Large intestine (tissue), 3 donors: Measurements from ENCODE around the gene SAA2. TPM values are rescaled to one million over a fixed set of nuclear protein-coding genes. Genes with fewer than 3 reads are reported as not detected.
"Not testable (repeated sequence)": the region's sequence is repeated elsewhere in the genome, so short reads cannot be mapped to it uniquely, and the experiment has no call there.

ENCODE experiments used
- DNase-seq, 2 donors: peaks; one replicate each; pipeline versions ENCODE4 v3.0.0 to v3.0.0-alpha.2; 2013
- H3K27ac ChIP-seq: one replicate; pipeline ENCODE4 v1.5.1; 2013; ENCODE audit warnings: low read length
- H3K27me3 ChIP-seq: 2 replicates; pipeline ENCODE4 v1.6.1; 2013; ENCODE audit warnings: low read length; ENCODE audit not compliant: control insufficient read depth, insufficient read depth
- H3K36me3 ChIP-seq: 2 replicates; pipeline ENCODE4 v1.6.1; 2013; ENCODE audit warnings: low read length; ENCODE audit not compliant: control insufficient read depth, insufficient read depth
- H3K4me1 ChIP-seq: one replicate; pipeline ENCODE4 v1.6.1; 2013; ENCODE audit warnings: low read length; ENCODE audit not compliant: control insufficient read depth, insufficient read depth
- H3K4me3 ChIP-seq: one replicate; pipeline ENCODE4 v1.5.1; 2013; ENCODE audit warnings: low read length
- H3K9me3 ChIP-seq: one replicate; pipeline ENCODE4 v1.6.1; 2013; ENCODE audit warnings: mild to moderate bottlenecking, low read depth, low read length, moderate library complexity; ENCODE audit not compliant: control insufficient read depth
- WGBS: methylation state at CpG from one replicate; pipeline ENCODE4 v1.1.5; 2013; ENCODE audit warnings: low lambda C conversion rate; ENCODE audit not compliant: insufficient coverage; 5-methylcytosine and 5-hydroxymethylcytosine counted together
- polyA plus RNA-seq: library from polyadenylated mRNA; unstranded; fragments of 120-200 nt; gene quantifications from one replicate; pipeline ENCODE4 v1.2.1, GENCODE V29; 2013

The SAA2 gene
- polyA plus RNA-seq, 1 donor, result not detected

- no peak overlapping the region for H3K4me3 ChIP-seq
- DNase-seq, result no peak
- no peaks in the 10 kb centered on the region for H3K4me1 ChIP-seq
- H3K27me3 ChIP-seq, result no peaks in the 10 kb centered on the region
- H3K9me3 ChIP-seq, result no peaks in the 10 kb centered on the region
- no peaks in the 10 kb centered on the region for H3K36me3 ChIP-seq
- no CpG with 5 or more reads among the region's 3 CpGs for WGBS
- H3K27ac ChIP-seq, result no peak overlapping the region
Measured at GRCh38 chr11:18229501-18229900, 19.0 kb downstream of the SAA2 start.

DNA sequence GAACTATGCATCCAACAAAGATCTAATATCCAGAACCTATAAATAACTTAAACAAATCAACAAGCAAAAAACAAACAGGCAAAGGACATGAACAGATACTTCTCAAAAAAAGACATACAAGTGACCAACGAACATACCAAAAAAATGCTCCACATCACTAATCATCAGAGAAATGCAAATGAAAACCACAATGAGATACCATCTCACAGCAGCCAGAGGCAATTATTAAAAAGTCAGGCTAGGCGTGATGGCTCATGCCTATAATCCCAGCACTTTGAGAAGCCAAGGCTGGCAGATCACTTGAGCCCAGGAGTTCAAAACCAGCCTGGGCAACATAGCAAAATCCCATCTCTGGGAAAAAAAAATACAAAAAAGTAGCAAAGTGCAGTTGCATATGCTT, 22.6 kb downstream of the SAA2 start:
- peaks cover under 1% of the 10 kb centered on the region for H3K27me3 ChIP-seq
- no peaks in the 10 kb centered on the region for H3K36me3 ChIP-seq
- no peak overlapping the region for H3K27ac ChIP-seq
- H3K9me3 ChIP-seq, result no peaks in the 10 kb centered on the region
- no CpG with 5 or more reads among the region's 2 CpGs for WGBS
- DNase-seq, result no peak
- no peak overlapping the region for H3K4me3 ChIP-seq
- no peaks in the 10 kb centered on the region for H3K4me1 ChIP-seq

DNA sequence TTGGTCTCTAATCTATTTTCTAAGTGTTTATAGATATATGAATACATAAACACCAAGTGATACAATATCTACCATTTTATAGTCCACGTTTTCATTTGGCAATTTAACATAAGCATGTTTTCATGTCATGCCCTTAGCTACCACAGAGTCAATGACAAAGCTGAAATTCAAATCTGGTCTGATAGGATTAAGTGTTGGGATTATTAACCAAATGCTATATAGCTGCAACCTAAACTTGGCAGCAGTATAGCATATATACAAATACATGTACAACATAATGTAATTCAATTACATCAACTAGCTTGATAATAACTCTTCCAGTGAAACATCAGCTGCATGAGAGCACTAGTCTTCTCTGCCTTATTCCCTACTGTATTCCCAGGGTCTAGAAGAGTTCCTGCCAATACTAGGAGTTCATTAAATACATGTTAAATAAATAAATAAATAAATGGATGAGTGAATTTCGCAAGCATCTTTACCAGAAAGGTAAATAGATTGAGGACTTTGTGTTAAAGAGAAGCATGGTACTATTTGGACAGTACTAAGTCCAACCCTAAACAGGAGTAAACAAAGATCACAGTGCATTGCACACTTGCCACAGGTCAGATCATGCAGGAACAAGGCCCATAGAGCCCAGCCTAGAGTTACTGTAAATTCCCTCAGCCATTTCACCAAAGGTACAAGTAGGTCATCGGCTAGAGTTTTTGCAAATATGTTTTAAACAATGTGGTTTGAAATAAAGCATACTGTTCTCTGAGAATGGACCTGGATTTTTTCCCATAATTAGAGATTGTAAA, 24.7 kb downstream of the SAA2 start:
- H3K27ac ChIP-seq, result no peak overlapping the region
- H3K9me3 ChIP-seq, result no peaks in the 10 kb centered on the region
- H3K4me1 ChIP-seq, result no peaks in the 10 kb centered on the region
- peaks cover 5% of the 10 kb centered on the region for H3K27me3 ChIP-seq
- H3K4me3 ChIP-seq, result no peak overlapping the region
- no peaks in the 10 kb centered on the region for H3K36me3 ChIP-seq
- WGBS, result 44% methylated on average over 2 of the region's 3 CpGs
- no peak for DNase-seq

GRCh38 chr11:18222814-18223421, 25.6 kb downstream of the SAA2 start:
- H3K4me1 ChIP-seq, result no peaks in the 10 kb centered on the region
- no CpG with 5 or more reads among the region's 3 CpGs for WGBS
- no peak for DNase-seq
- H3K9me3 ChIP-seq, result no peaks in the 10 kb centered on the region
- H3K27ac ChIP-seq, result no peak overlapping the region
- H3K36me3 ChIP-seq, result no peaks in the 10 kb centered on the region
- H3K4me3 ChIP-seq, result no peak overlapping the region
- peaks cover 5% of the 10 kb centered on the region for H3K27me3 ChIP-seq

- DNase-seq, result no peak
- H3K9me3 ChIP-seq, result no peaks in the 10 kb centered on the region
- H3K36me3 ChIP-seq, result no peaks in the 10 kb centered on the region
- no peaks in the 10 kb centered on the region for H3K4me1 ChIP-seq
- no peak overlapping the region for H3K27ac ChIP-seq
- H3K4me3 ChIP-seq, result no peak overlapping the region
- no CpG with 5 or more reads among the region's 5 CpGs for WGBS
- H3K27me3 ChIP-seq, result peaks cover 5% of the 10 kb centered on the region
Measured at GRCh38 chr11:18221274-18221876, 27.1 kb downstream of the SAA2 start.

DNA sequence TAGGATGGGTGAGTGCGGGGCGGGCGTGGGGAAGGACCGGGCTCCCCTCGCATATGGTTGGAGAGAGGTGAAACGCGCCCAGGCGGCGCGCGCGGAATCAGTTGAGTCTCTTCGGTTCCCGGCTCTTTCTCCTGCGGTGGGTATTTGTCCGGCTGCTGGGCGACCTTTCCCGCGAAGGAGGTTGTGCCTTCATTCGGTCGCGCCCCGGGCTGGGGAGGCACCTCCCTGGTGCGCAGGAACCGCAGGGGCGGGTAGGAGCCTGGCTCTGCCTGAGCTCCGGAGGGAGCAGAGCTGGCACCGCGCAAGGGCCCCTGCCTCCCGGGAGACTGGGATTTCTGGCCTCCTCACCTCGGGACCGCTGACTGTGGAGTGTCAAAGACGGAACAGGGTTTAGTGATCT, 39.4 kb downstream of the SAA2 start:
- no CpG with 5 or more reads among the region's 33 CpGs for WGBS
- H3K9me3 ChIP-seq, result no peaks in the 10 kb centered on the region
- DNase-seq, result no peak

DNA sequence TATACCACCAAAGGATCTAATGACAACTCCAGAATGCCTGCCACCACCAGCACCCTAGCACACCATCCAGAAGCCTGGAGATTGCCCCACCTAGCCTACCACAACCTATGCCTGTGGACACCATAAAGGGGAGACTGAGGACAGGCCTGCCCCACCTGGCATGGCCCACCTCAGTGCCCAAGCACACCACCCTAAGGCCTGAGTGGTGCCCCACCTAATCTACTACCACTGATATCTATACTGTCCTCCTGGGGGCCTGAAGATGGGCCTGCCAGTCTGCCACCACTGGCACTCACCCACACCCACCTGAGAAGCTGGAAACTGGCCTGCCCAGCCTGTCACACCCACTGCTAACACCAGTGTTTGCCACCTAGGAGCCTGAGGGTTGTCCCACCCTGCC, 43.7 kb downstream of the SAA2 start:
- no peak for DNase-seq
- H3K9me3 ChIP-seq, result no peaks in the 10 kb centered on the region
- H3K4me1 ChIP-seq, result no peaks in the 10 kb centered on the region
- peaks cover 29% of the 10 kb centered on the region for H3K27me3 ChIP-seq
- H3K36me3 ChIP-seq, result no peaks in the 10 kb centered on the region
- no peak overlapping the region for H3K27ac ChIP-seq
- H3K4me3 ChIP-seq, result no peak overlapping the region

More for the DNA sequence above, 39.4 kb downstream of the SAA2 start:
- Histone ChIP-seq H3K36me3 (no peaks in the 10 kb centered on the region), H3K4me3 (no peak overlapping the region), H3K4me1 (no peaks in the 10 kb centered on the region), H3K27me3 (peaks cover 33% of the 10 kb centered on the region), H3K27ac (no peak overlapping the region)

DNA sequence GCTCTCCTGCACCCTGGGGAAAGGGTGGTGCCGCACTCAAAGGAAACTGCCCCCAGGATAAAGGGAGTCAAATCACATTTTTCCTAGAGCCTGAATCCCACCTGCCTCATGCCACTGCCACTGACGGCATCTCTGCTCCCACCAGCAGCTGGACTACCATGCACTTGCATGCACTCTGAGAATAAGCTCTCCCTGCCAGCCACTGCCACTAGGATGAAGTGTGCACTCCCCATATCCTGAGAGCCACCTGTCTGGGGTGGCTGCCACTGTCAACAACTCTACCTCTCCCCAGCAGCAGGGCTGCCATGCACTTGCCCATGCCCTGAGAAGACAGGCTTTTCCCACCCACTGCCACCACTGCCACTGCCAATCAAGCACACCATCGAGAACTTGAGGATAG, 44.2 kb downstream of the SAA2 start:
- H3K4me1 ChIP-seq, result no peaks in the 10 kb centered on the region
- H3K27me3 ChIP-seq, result peaks cover 26% of the 10 kb centered on the region
- no CpG with 5 or more reads among the region's 3 CpGs for WGBS
- DNase-seq, result no peak
- no peaks in the 10 kb centered on the region for H3K36me3 ChIP-seq
- no peaks in the 10 kb centered on the region for H3K9me3 ChIP-seq
- no peak overlapping the region for H3K27ac ChIP-seq
- H3K4me3 ChIP-seq, result no peak overlapping the region

DNA sequence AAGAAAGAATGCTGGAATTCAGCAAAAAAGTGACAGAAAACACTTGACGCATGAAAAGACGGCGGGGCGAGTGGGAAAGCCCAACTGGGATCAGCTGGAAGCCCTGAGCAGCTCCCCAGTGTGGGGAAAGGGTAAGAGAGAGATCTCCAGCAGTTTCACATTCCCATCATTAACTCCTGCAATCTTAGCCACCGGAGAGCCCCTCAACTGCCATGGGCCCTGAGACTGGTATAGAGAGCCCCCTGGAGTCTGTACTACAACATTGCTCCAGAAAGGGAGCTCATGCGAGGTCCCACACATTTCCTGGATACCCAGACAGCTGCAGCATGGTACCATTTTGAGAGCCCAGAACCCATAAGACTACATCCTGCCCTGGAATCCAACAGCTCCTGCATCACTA, 44.7 kb downstream of the SAA2 start:
- H3K27ac ChIP-seq, result no peak overlapping the region
- no peaks in the 10 kb centered on the region for H3K4me1 ChIP-seq
- H3K27me3 ChIP-seq, result peaks cover 21% of the 10 kb centered on the region
- no peaks in the 10 kb centered on the region for H3K9me3 ChIP-seq
- no CpG with 5 or more reads among the region's 6 CpGs for WGBS
- no peak for DNase-seq
- no peaks in the 10 kb centered on the region for H3K36me3 ChIP-seq
- no peak overlapping the region for H3K4me3 ChIP-seq

GRCh38 chr11:18197738-18198137, 50.7 kb downstream of the SAA2 start:
- not testable (repeated sequence) for H3K9me3 ChIP-seq, H3K27ac ChIP-seq, H3K4me3 ChIP-seq, H3K36me3 ChIP-seq, H3K4me1 ChIP-seq, DNase-seq
- no CpG with 5 or more reads among the region's 3 CpGs for WGBS
- H3K27me3 ChIP-seq, result peaks cover 13% of the 10 kb centered on the region
